Endothelial cell (in vitro differentiated cells): ENCODE results near the gene SERINC4. TPM values are rescaled to one million over a fixed set of nuclear protein-coding genes. Genes with fewer than 3 reads are reported as not detected.

Experiments
- DNase-seq: peaks from one replicate; pipeline ENCODE4 v3.0.0; 2021; ENCODE audit warnings: low spot score
- H3K27ac Mint-ChIP-seq: one replicate; pipeline ENCODE4 v1.8.0; 2021; ENCODE audit warnings: mixed read lengths, inconsistent platforms; ENCODE audit not compliant: unreplicated experiment
- H3K27me3 Mint-ChIP-seq: one replicate; pipeline ENCODE4 v1.8.0; 2021; ENCODE audit warnings: mild to moderate bottlenecking, moderate library complexity, mixed read lengths, inconsistent platforms; ENCODE audit not compliant: unreplicated experiment
- H3K36me3 Mint-ChIP-seq: one replicate; pipeline ENCODE4 v1.8.0; 2021; ENCODE audit warnings: mild to moderate bottlenecking, low read depth, mixed read lengths, inconsistent platforms; ENCODE audit not compliant: unreplicated experiment
- H3K4me1 Mint-ChIP-seq: one replicate; pipeline ENCODE4 v1.8.0; 2021; ENCODE audit warnings: mild to moderate bottlenecking, mixed read lengths, inconsistent platforms; ENCODE audit not compliant: unreplicated experiment
- H3K4me3 Mint-ChIP-seq: one replicate; pipeline ENCODE4 v1.8.0; 2021; ENCODE audit warnings: mild to moderate bottlenecking, mixed read lengths, inconsistent platforms; ENCODE audit not compliant: unreplicated experiment
- H3K9me3 Mint-ChIP-seq: one replicate; pipeline ENCODE4 v1.8.0; 2021; ENCODE audit warnings: mixed read lengths, inconsistent platforms; ENCODE audit not compliant: unreplicated experiment
- total RNA-seq: library from RNA; stranded (reverse); fragmentation: NEBNext Ultra II Directional; extraction: Animal tissue kit (Norgen Biotek cat#: 25700); gene quantifications from one replicate; pipeline ENCODE4 v1.2.1, GENCODE V29; 2021; ENCODE audit not compliant: unreplicated experiment
- TF ChIP-seq, protein P1 (sequence below): fragments of 200-600 bp; sonication (generic); IDR thresholded peaks from one replicate; pipeline ENCODE4 v1.5.0; 2021; ENCODE audit warnings: antibody characterized with exemption; ENCODE audit not compliant: unreplicated experiment

Gene SERINC4
- total RNA-seq, 1 donor from 2014 or later: not detected

GRCh38 chr15:43796566-43796965, 3.5 kb downstream of the SERINC4 start:
- H3K36me3 Mint-ChIP-seq: peaks cover 63% of the 10 kb centered on the region
- TF ChIP-seq, protein P1, sequence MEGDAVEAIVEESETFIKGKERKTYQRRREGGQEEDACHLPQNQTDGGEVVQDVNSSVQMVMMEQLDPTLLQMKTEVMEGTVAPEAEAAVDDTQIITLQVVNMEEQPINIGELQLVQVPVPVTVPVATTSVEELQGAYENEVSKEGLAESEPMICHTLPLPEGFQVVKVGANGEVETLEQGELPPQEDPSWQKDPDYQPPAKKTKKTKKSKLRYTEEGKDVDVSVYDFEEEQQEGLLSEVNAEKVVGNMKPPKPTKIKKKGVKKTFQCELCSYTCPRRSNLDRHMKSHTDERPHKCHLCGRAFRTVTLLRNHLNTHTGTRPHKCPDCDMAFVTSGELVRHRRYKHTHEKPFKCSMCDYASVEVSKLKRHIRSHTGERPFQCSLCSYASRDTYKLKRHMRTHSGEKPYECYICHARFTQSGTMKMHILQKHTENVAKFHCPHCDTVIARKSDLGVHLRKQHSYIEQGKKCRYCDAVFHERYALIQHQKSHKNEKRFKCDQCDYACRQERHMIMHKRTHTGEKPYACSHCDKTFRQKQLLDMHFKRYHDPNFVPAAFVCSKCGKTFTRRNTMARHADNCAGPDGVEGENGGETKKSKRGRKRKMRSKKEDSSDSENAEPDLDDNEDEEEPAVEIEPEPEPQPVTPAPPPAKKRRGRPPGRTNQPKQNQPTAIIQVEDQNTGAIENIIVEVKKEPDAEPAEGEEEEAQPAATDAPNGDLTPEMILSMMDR: no peak
- peak overlapping the region; percentile 72 for H3K4me3 Mint-ChIP-seq
- peaks cover 29% of the 10 kb centered on the region for H3K27me3 Mint-ChIP-seq
- H3K27ac Mint-ChIP-seq: peak overlapping the region; percentile 52
- peaks cover 56% of the 10 kb centered on the region for H3K4me1 Mint-ChIP-seq
- no peaks in the 10 kb centered on the region for H3K9me3 Mint-ChIP-seq
- DNase-seq: no peak

- peaks cover 32% of the 10 kb centered on the region for H3K27me3 Mint-ChIP-seq
- peak overlapping the region; percentile 72 for H3K4me3 Mint-ChIP-seq
- peaks cover 54% of the 10 kb centered on the region for H3K4me1 Mint-ChIP-seq
- DNase-seq: no peak
- no peaks in the 10 kb centered on the region for H3K9me3 Mint-ChIP-seq
- H3K36me3 Mint-ChIP-seq: peaks cover 63% of the 10 kb centered on the region
- H3K27ac Mint-ChIP-seq: no peak overlapping the region
- TF ChIP-seq, protein P1: no peak
Observed at GRCh38 chr15:43795997-43796396, 4.0 kb downstream of the SERINC4 start.

DNA sequence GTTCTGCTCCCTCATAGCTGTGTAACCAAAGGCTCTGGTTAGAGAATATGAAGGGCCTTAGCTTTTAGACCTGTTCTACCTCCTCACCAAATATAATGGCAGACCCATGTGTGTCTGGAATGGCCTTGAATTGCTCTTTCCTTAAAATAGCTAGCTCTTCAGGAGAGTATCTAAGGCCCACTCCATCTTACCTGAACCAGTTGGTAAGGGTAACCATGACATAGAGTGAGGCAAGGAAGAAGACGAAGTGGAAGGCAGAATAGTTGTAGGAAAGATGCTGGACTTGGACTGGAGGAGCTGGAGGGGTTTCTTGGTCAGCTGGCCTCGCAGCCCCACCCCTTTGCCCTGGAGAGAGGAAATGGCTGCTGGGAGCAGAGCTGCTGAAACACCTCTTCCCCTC, 4.8 kb downstream of the SERINC4 start:
- no peaks in the 10 kb centered on the region for H3K9me3 Mint-ChIP-seq
- H3K36me3 Mint-ChIP-seq: peaks cover 61% of the 10 kb centered on the region
- H3K4me3 Mint-ChIP-seq: peak overlapping the region; percentile 72
- no peak for DNase-seq
- peaks cover 29% of the 10 kb centered on the region for H3K27me3 Mint-ChIP-seq
- H3K27ac Mint-ChIP-seq: no peak overlapping the region
- H3K4me1 Mint-ChIP-seq: peaks cover 47% of the 10 kb centered on the region
- TF ChIP-seq, protein P1: no peak

DNA sequence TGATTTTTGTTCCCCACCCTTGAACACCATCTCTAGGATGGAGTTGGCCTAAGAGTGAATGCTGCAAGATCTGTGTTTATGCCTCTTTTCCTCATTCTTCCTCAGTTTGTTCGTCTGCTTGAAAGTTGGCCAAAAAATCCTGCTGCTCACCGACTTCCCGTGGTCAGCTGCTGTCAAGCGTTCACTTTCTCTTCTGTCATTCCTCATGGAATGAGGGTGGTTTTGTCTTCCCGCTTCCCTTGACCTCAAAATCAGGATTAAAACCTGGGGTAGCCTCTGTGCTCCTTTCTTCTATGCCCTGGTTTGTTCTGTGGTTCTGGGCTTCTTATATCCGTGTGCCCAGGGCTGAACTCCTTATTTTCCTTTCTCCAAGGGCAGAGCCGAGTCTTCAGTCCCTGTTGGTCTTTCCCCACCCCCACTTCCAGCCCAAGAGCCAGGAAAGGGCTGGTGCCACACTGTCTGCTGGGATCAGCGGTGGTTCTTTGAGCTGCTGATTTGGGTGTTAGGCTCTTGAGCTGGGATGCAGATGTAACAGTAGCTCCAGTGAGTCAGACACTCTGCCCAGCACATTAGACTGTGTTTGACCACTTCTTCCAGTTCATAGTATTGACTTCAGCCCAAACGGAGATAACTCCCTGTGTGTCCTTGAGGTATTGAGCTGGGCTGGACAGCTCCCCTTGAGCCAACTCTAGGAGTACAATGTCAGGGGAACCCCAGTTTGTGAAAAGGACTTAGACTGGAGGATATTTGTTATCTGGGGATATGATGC, 5.6 kb downstream of the SERINC4 start:
- H3K9me3 Mint-ChIP-seq: no peaks in the 10 kb centered on the region
- peaks cover 53% of the 10 kb centered on the region for H3K36me3 Mint-ChIP-seq
- peaks cover 43% of the 10 kb centered on the region for H3K4me1 Mint-ChIP-seq

GRCh38 chr15:43793647-43794046, 6.4 kb downstream of the SERINC4 start:
- TF ChIP-seq, protein P1: no peak
- peak overlapping the region; percentile 98 for H3K27ac Mint-ChIP-seq
- H3K36me3 Mint-ChIP-seq: peaks cover 48% of the 10 kb centered on the region
- H3K9me3 Mint-ChIP-seq: no peaks in the 10 kb centered on the region
- DNase-seq: no peak
- peaks cover 27% of the 10 kb centered on the region for H3K27me3 Mint-ChIP-seq
- H3K4me3 Mint-ChIP-seq: peak overlapping the region; percentile 99
- H3K4me1 Mint-ChIP-seq: peaks cover 38% of the 10 kb centered on the region

More for the DNA sequence above, 5.6 kb downstream of the SERINC4 start:
- DNase-seq: no peak
- TF ChIP-seq, protein P1: no peak
- Mint-ChIP-seq H3K27ac (peak overlapping the region; percentile 9), H3K27me3 (peaks cover 28% of the 10 kb centered on the region), H3K4me3 (peak overlapping the region; percentile 99)
